Cardiac muscle cell (in vitro differentiated cells and primary cell): Measurements from ENCODE around the gene ATP5F1E. TPM values are rescaled to one million over a fixed set of nuclear protein-coding genes. Genes with fewer than 3 reads are reported as not detected.

Source experiments
- DNase-seq, 2 donors: peaks; one replicate each; pipeline versions ENCODE4 v3.0.0 to v3.0.0-alpha.2; 2010 to 2017; ENCODE audit warnings: low read depth in 1 of 2, low spot score in 1 of 2
- H3K27ac ChIP-seq: fragments of 200-600 bp; sonication (generic); 2 replicates; pipeline ENCODE4 v1.5.1; 2016
- H3K27me3 ChIP-seq: fragments of 200-600 bp; sonication (generic); 2 replicates; pipeline ENCODE4 v1.6.0; 2016; ENCODE audit warnings: control low read depth
- H3K36me3 ChIP-seq: fragments of 200-600 bp; sonication (generic); 2 replicates; pipeline ENCODE4 v1.5.1; 2016; ENCODE audit warnings: control low read depth
- H3K4me1 ChIP-seq: fragments of 200-600 bp; sonication (generic); 2 replicates; pipeline ENCODE4 v1.8.1; 2017; ENCODE audit warnings: low read depth, mild to moderate bottlenecking, mixed run types
- H3K4me3 ChIP-seq: fragments of 200-600 bp; sonication (generic); 2 replicates; pipeline ENCODE4 v1.5.1; 2016; ENCODE audit warnings: mild to moderate bottlenecking
- H3K9me3 ChIP-seq: fragments of 200-600 bp; sonication (generic); 2 replicates; pipeline ENCODE4 v1.5.1; 2017; ENCODE audit warnings: low read depth, mild to moderate bottlenecking, control low read depth
- polyA plus RNA-seq: library from polyadenylated mRNA; unstranded; fragments of >200 nt; fragmentation: Nextera tagmentation; extraction: Ambion mirVana; gene quantifications from 2 replicates; pipeline ENCODE4 v1.2.1, GENCODE V29; 2016
- total RNA-seq: library from RNA; depleted of rRNA; stranded (reverse); fragments of >200 nt; gene quantifications from 2 replicates; pipeline ENCODE4 v1.2.3, GENCODE V29; 2016
- TF ChIP-seq, protein P1 (sequence below): IDR thresholded peaks from 2 replicates; pipeline ENCODE4 v1.5.1; 2012; ENCODE audit warnings: low read depth, mild to moderate bottlenecking, low read length

ATP5F1E gene
- total and polyA plus RNA-seq, 2 experiments from 2014 or later: 17.9 to 281 TPM

- DNase-seq: no peak
- Histone ChIP-seq H3K36me3 (peaks cover 30% of the 10 kb centered on the region), H3K4me1 (peaks cover 7% of the 10 kb centered on the region), H3K27me3 (no peaks in the 10 kb centered on the region), H3K4me3 (no peak overlapping the region), H3K27ac (no peak overlapping the region), H3K9me3 (no peaks in the 10 kb centered on the region)
- TF ChIP-seq, protein P1, sequence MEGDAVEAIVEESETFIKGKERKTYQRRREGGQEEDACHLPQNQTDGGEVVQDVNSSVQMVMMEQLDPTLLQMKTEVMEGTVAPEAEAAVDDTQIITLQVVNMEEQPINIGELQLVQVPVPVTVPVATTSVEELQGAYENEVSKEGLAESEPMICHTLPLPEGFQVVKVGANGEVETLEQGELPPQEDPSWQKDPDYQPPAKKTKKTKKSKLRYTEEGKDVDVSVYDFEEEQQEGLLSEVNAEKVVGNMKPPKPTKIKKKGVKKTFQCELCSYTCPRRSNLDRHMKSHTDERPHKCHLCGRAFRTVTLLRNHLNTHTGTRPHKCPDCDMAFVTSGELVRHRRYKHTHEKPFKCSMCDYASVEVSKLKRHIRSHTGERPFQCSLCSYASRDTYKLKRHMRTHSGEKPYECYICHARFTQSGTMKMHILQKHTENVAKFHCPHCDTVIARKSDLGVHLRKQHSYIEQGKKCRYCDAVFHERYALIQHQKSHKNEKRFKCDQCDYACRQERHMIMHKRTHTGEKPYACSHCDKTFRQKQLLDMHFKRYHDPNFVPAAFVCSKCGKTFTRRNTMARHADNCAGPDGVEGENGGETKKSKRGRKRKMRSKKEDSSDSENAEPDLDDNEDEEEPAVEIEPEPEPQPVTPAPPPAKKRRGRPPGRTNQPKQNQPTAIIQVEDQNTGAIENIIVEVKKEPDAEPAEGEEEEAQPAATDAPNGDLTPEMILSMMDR: no peak
Observed at GRCh38 chr20:59037386-59037785, 5.3 kb upstream of the ATP5F1E start.

- Histone ChIP-seq H3K36me3 (peaks cover 30% of the 10 kb centered on the region), H3K4me3 (no peak overlapping the region), H3K27ac (no peak overlapping the region), H3K9me3 (no peaks in the 10 kb centered on the region), H3K4me1 (peaks cover 17% of the 10 kb centered on the region), H3K27me3 (no peaks in the 10 kb centered on the region)
- TF ChIP-seq, protein P1: no peak
- no peak for DNase-seq
Observed at GRCh38 chr20:59035381-59035780, 3.2 kb upstream of the ATP5F1E start.

GRCh38 chr20:59033616-59034165 lies 1.6 kb upstream of the ATP5F1E start:
- Histone ChIP-seq H3K4me3 (peak overlapping the region; percentile 82), H3K36me3 (peaks cover 43% of the 10 kb centered on the region), H3K9me3 (no peaks in the 10 kb centered on the region), H3K27me3 (no peaks in the 10 kb centered on the region), H3K4me1 (peaks cover 24% of the 10 kb centered on the region), H3K27ac (peak overlapping the region; percentile 77)
- TF ChIP-seq, protein P1: no peak
- no peak for DNase-seq

- H3K36me3 ChIP-seq: peaks cover 48% of the 10 kb centered on the region
- peaks cover 24% of the 10 kb centered on the region for H3K4me1 ChIP-seq
- H3K9me3 ChIP-seq: no peaks in the 10 kb centered on the region
- no peaks in the 10 kb centered on the region for H3K27me3 ChIP-seq
- DNase-seq: no peak
- peak overlapping the region; percentile 77 for H3K27ac ChIP-seq
- TF ChIP-seq, protein P1: no peak
- peak overlapping the region; percentile 82 for H3K4me3 ChIP-seq
Observed at GRCh38 chr20:59033093-59033492, 958 bp upstream of the ATP5F1E start.

DNA sequence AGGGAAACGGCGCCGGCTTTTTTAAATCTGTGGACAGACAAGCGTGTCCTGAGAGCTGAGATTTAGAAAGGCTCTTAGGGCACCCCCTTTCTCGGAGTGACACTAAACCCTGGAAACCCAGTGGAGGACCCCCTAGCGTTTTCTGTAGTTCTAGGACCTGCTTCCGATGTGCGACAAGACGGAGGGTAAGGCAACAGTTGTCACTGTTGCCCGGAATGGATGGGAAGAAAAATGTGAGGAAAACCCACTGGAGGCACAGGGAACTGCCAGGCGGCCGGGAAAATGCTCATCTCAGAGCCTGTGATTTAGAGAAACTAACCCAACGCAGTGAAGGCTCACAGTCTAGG lies 551 bp upstream of the ATP5F1E start:
- no peaks in the 10 kb centered on the region for H3K27me3 ChIP-seq
- peak overlapping the region; percentile 77 for H3K27ac ChIP-seq
- TF ChIP-seq, protein P1: peak; percentile 21
- H3K9me3 ChIP-seq: no peaks in the 10 kb centered on the region
- H3K4me3 ChIP-seq: peak overlapping the region; percentile 82
- H3K4me1 ChIP-seq: peaks cover 24% of the 10 kb centered on the region
- DNase-seq: peak in 1 of 2 donors; percentile 42
- H3K36me3 ChIP-seq: peaks cover 44% of the 10 kb centered on the region
